Measurements from ENCODE around the gene ATP6AP2. TPM values are rescaled to one million over a fixed set of nuclear protein-coding genes. Genes with fewer than 3 reads are reported as not detected.
"Not testable (repeated sequence)": the region's sequence is repeated elsewhere in the genome, so short reads cannot be mapped to it uniquely, and the experiment has no call there.

The ATP6AP2 gene
- total and polyA plus RNA-seq, 2 of the 13 experiments (the other 11 are each of a cell fraction or from before 2014, with no cell fraction given) = 55.6 to 108 TPM

- DNase-seq (ENCODE audit: low spot score); H3K9ac ChIP-seq (ENCODE audit: insufficient read depth, low read depth, low read length); BruUV-seq (replicated peaks); H2AFZ ChIP-seq (ENCODE audit: low read length); H3K36me3 ChIP-seq (replicated peaks in 1 of 2; ENCODE audit: control insufficient read depth in 1 of 2, insufficient read depth in 2 of 2, low read length in 2 of 2); H3K9me3 ChIP-seq (ENCODE audit: low read length); H3K79me2 ChIP-seq (ENCODE audit: insufficient read depth, low read length); H4K20me1 ChIP-seq (ENCODE audit: insufficient read depth, low read length); in situ Hi-C loops (cut with HindIII; ENCODE audit: extremely low pct_ligation_motif_present, low pct_unique_long_range_greater_than_20kb); ATAC-seq; FAIRE-seq; H3K4me3 ChIP-seq (replicated peaks in 1 of 3; ENCODE audit: insufficient read depth in 1 of 3, low read depth in 2 of 3, low read length in 3 of 3); H3K27me3 ChIP-seq (ENCODE audit: control insufficient read depth in 1 of 2, insufficient read depth in 2 of 2, low read length in 2 of 2); H3K27ac ChIP-seq (ENCODE audit: extremely low read length, insufficient read depth, low read length); CTCF ChIA-PET (ENCODE audit: low intra/inter-chr PET ratio, low total read pairs); H3K4me2 ChIP-seq (ENCODE audit: low read depth, low read length): not testable (repeated sequence)
- 0 out of 2 replicates have a peak, but pooled peaks cover 21% of the 10 kb centered on the region for H3K4me1 ChIP-seq (ENCODE audit: insufficient read depth, low read length)
- POLR2A ChIA-PET = interaction anchor here (1.5 kb wide), 1 partner anchor 9 kb away, joined by 4 read pairs; the partner anchor contains the start of gene ATP6AP2
- intact Hi-C loops (cut with micrococcal nuclease; ENCODE audit: unreplicated experiment) = loop anchor here (10.0 kb wide), 1 partner anchor 55 kb away; the partner anchor contains the start of gene CXorf38
- 99% methylated on average over 6 of the region's 6 CpGs for WGBS (ENCODE audit: low lambda C conversion rate)
These were observed 9.0 kb downstream of the ATP6AP2 start for GRCh38 chrX:40589616-40590321.

- H3K9ac ChIP-seq (ENCODE audit: insufficient read depth, low read depth, low read length) = no peak overlapping the region
- H3K36me3 ChIP-seq (replicated peaks in 1 of 2; ENCODE audit: control insufficient read depth in 1 of 2, insufficient read depth in 2 of 2, low read length in 2 of 2) = no peaks in the 10 kb centered on the region
- DNase-seq (ENCODE audit: low spot score) (no peak), FAIRE-seq (no peak), ATAC-seq (no peak)
- no peaks in the 10 kb centered on the region for H3K9me3 ChIP-seq (ENCODE audit: low read length)
- H3K79me2 ChIP-seq (ENCODE audit: insufficient read depth, low read length) = no peaks in the 10 kb centered on the region
- TF ChIP-seq TCF7L2 (IDR thresholded peaks at IDR 0.05; ENCODE audit: low read depth, low read length) (no peak), SP2 (CRISPR knock-in tag; IDR thresholded peaks at IDR 0.05) (no peak), ZNF75D (CRISPR knock-in tag; IDR thresholded peaks at IDR 0.05; ENCODE audit: borderline replicate concordance) (no peak), NKX3-1 (CRISPR knock-in tag; IDR thresholded peaks at IDR 0.05) (no peak), ZNF543 (CRISPR knock-in tag; IDR thresholded peaks at IDR 0.05) (no peak), THRA (CRISPR knock-in tag; IDR thresholded peaks at IDR 0.05; ENCODE audit: borderline replicate concordance) (no peak), ZNF607 (CRISPR knock-in tag; IDR thresholded peaks at IDR 0.05; ENCODE audit: borderline replicate concordance) (no peak)
- no TSS peak for BruUV-seq (replicated peaks)
- no peak overlapping the region for H3K27ac ChIP-seq (ENCODE audit: extremely low read length, insufficient read depth, low read length)
- ChIA-PET POLR2A (no interaction called here), CTCF (ENCODE audit: low intra/inter-chr PET ratio, low total read pairs) (no interaction called here)
- H3K4me3 ChIP-seq (replicated peaks in 1 of 3; ENCODE audit: insufficient read depth in 1 of 3, low read depth in 2 of 3, low read length in 3 of 3) = no peak overlapping the region
- WGBS (ENCODE audit: low lambda C conversion rate) = 93% methylated on average over 6 of the region's 6 CpGs
- intact Hi-C loops (cut with micrococcal nuclease; ENCODE audit: unreplicated experiment) (no loop called here), in situ Hi-C loops (cut with HindIII; ENCODE audit: extremely low pct_ligation_motif_present, low pct_unique_long_range_greater_than_20kb) (no loop called here)
- H3K27me3 ChIP-seq (ENCODE audit: control insufficient read depth in 1 of 2, insufficient read depth in 2 of 2, low read length in 2 of 2) = no peaks in the 10 kb centered on the region
- no peak overlapping the region for H2AFZ ChIP-seq (ENCODE audit: low read length)
- no peaks in the 10 kb centered on the region for H3K4me1 ChIP-seq (ENCODE audit: insufficient read depth, low read length)
- H3K4me2 ChIP-seq (ENCODE audit: low read depth, low read length) = no peak overlapping the region
- H4K20me1 ChIP-seq (ENCODE audit: insufficient read depth, low read length) = no peaks in the 10 kb centered on the region
These were observed 22.7 kb downstream of the ATP6AP2 start for GRCh38 chrX:40603446-40603845.
